Neural progenitor cell (in vitro differentiated cells): Measurements from ENCODE around the gene DIPK1B.

Source experiments
- CTCF ChIP-seq: fragments of 200-600 bp; sonication (generic); IDR thresholded peaks from 2 replicates; pipeline ENCODE4 v1.5.1; 2017; ENCODE audit warnings: antibody characterized with exemption, mild to moderate bottlenecking
- EZH2 ChIP-seq: fragments of 200-600 bp; sonication (generic); IDR thresholded peaks from 2 replicates; pipeline ENCODE4 v1.6.1; 2017; ENCODE audit warnings: antibody characterized with exemption, mild to moderate bottlenecking, moderate library complexity

GRCh38 chr9:136667940-136668760, 44.2 kb upstream of the DIPK1B start:
- no peak for TF ChIP-seq CTCF
- TF ChIP-seq EZH2: no peak
